Stimulated activated CD4-positive, alpha-beta T cell treated with anti-CD3 and anti-CD28 coated beads, Interleukin-1b, Interleukin-23, amount 100 ng/mL, for 4 hours (primary cell): ENCODE measurements around the gene ACTL6B.

Experiments used
- DNase-seq, 2 donors: peaks; one replicate each; pipeline ENCODE4 v3.0.0-alpha.2; 2020; ENCODE audit warnings: low read depth in 2 of 2

Gene ACTL6B

DNA sequence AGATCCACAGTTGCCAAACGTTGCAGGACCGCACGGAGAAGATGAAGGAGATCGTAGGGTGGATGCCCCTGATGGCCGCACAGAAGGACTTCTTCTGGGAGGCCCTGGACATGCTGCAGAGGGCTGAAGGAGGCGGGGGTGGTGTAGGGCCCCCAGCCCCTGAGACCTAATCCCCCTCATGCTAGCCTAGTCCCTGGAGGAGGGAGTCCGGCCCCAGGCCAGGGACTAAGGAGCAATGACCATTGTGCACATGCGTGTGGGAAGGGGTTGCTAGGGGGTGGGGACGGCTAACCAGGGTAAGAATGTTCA, 55.6 kb downstream of the ACTL6B start:
- no peak for DNase-seq

DNA sequence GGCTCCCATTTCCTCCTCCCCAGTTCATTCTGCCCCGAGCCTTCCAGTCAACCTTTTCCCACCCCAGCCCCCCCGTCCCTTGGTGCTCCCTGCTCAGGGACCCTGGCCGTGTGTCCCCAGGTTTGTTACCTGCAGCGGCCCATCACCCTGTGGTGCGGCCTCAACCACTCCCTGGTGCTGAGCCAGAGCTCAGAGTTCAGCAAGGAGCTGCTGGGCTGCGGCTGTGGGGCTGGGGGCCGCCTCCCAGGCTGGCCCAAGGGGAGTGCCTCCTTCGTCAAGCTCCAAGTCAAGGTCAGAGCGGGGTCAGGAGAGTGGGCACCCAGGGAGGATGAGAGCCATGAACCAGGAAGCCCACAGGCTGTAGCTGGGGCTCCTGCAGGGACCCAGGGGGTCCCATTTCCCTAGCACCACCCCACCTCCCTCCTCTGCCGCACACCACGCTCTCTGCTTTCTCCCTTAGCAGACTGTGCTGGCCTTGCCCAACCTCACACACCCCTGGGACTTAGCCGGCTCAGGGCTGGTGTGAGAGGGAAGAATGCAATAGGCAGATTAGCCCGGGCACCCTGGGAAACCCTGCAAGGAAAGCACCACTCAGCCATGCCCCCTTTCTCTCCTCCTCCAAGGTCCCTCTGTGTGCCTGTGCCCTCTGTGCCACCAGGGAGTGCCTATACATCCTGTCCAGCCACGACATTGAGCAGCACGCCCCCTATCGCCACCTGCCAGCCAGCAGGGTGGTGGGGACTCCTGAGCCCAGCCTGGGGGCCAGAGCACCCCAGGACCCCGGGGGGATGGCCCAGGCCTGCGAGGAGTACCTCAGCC, 56.1 kb downstream of the ACTL6B start:
- DNase-seq, result no peak

DNA sequence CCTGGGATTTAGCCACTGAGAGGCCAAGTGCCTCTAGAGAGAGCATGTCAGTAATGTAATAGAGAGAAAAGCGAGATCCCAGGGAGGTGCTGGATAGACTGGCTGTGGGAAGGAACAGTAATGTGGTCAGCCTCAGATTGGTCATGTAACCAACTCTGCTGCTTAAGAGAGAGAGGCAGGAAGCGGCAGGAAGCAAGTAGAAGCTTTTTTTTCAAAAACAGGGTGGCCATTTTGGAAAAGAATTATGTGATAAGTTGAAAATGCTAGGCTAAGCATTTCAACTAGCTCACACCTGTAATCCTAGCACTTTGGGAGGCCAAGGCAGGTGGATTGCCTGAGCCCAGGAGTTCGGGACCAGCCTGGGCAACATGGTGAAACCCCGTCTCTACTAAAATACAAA, 57.8 kb downstream of the ACTL6B start:
- no peak for DNase-seq

DNA sequence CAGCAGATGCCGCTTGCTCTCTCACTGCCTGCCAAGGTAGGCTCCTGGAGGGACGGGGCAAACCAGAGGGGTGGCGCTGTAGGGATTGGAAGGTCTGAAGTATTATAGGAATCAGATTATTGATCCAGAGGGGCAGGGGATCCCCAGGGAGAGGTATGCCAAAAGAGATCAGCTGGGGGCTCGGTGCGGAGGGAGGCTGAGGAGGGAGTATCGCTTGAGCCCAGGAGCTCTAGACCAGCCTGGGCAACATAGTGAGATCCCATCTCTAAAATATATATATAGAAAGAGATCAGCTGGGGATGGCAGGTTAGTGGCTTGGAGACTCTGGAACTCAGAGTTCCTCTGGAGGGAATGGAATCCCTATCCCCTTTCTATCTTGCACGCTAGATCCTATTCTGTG, 61.1 kb downstream of the ACTL6B start:
- no peak for DNase-seq
